ENCODE data around the gene FNDC5.

Gene FNDC5

DNA sequence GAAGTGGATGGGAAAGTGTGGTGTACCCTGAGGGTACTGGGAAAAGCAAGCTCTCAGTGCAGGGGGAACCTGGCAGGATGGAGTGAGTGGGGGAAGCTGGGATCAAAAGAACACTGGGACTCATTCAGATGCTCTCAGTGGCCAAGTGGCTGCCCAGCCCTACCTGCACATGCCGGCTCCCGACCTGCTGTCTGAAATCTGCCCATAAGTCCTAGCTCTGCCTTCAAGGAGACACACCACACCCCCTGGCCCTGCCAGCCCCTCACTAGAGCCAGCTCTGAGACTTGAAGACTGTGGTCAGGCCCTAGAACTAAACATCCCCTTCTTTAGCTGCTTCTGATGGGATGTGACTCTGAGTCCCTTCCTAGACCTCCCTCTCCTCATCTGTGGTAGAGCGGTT lies 28.2 kb upstream of the FNDC5 start:
- Histone ChIP-seq H3K4me1 (ENCODE audit: insufficient read depth, low read length) (no peaks in the 10 kb centered on the region), H3K9me3 (ENCODE audit: insufficient read depth, low read length, severe bottlenecking) (no peaks in the 10 kb centered on the region), H3K27me3 (ENCODE audit: insufficient read depth, low read length, poor library complexity) (no peaks in the 10 kb centered on the region), H3K36me3 (ENCODE audit: insufficient read depth, low read length) (no peaks in the 10 kb centered on the region), H3K79me2 (ENCODE audit: insufficient read depth, low read length) (no peaks in the 10 kb centered on the region), H3K4me2 (ENCODE audit: insufficient read depth, low read length) (no peak overlapping the region), H3K4me3 (ENCODE audit: low read depth in 1 of 2, low read length in 2 of 2) (no peak overlapping the region), H2AFZ (ENCODE audit: low read depth, low read length) (no peak overlapping the region), H4K20me1 (ENCODE audit: insufficient read depth, low read length) (no peaks in the 10 kb centered on the region), H3K27ac (ENCODE audit: low read length) (no peak overlapping the region), H3K9ac (ENCODE audit: low read depth, low read length) (no peak overlapping the region)
- ATAC-seq (ENCODE audit: insufficient read depth, low read depth): no peak
- TF ChIP-seq CTCF (IDR thresholded peaks at IDR 0.05; ENCODE audit: borderline replicate concordance, extremely low read depth, low read length, poor library complexity, severe bottlenecking) (no peak), EZH2 (IDR thresholded peaks at IDR 0.05; ENCODE audit: borderline replicate concordance, low read depth, low read length, severe bottlenecking) (no peak)
- DNase-seq: no peak

DNA sequence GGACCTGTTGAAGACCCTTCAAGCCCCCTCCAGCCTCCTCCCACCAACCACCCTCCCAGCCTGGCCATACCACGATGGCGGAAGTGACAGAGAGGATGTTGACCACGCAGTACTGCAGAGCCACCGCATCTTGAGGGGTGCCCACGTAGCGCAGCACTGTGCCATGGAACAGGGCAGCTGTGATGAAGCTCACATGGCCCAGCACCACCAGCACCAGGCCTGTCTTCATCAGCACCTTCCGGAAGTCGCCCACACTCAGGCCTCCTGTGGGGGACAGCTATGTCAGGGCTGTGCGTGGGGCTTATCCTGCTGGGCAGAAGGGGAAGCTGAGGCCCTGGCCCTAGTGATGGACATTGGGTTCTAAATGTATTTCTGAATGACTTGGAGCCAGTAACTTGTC lies 27.3 kb upstream of the FNDC5 start:
- Histone ChIP-seq H3K79me2 (ENCODE audit: insufficient read depth, low read length) (no peaks in the 10 kb centered on the region), H3K36me3 (ENCODE audit: insufficient read depth, low read length) (no peaks in the 10 kb centered on the region), H3K4me3 (ENCODE audit: low read depth in 1 of 2, low read length in 2 of 2) (no peak overlapping the region), H3K9ac (ENCODE audit: low read depth, low read length) (no peak overlapping the region), H3K4me1 (ENCODE audit: insufficient read depth, low read length) (no peaks in the 10 kb centered on the region), H4K20me1 (ENCODE audit: insufficient read depth, low read length) (no peaks in the 10 kb centered on the region), H2AFZ (ENCODE audit: low read depth, low read length) (no peak overlapping the region), H3K9me3 (ENCODE audit: insufficient read depth, low read length, severe bottlenecking) (no peaks in the 10 kb centered on the region), H3K27ac (ENCODE audit: low read length) (no peak overlapping the region), H3K27me3 (ENCODE audit: insufficient read depth, low read length, poor library complexity) (no peaks in the 10 kb centered on the region), H3K4me2 (ENCODE audit: insufficient read depth, low read length) (no peak overlapping the region)
- DNase-seq (no peak), ATAC-seq (ENCODE audit: insufficient read depth, low read depth) (no peak)
- TF ChIP-seq EZH2 (IDR thresholded peaks at IDR 0.05; ENCODE audit: borderline replicate concordance, low read depth, low read length, severe bottlenecking) (no peak), CTCF (IDR thresholded peaks at IDR 0.05; ENCODE audit: borderline replicate concordance, extremely low read depth, low read length, poor library complexity, severe bottlenecking) (no peak)

GRCh38 chr1:32897082-32898049 lies 26.7 kb upstream of the FNDC5 start:
- H2AFZ ChIP-seq (ENCODE audit: low read depth, low read length): no peak overlapping the region
- H3K4me2 ChIP-seq (ENCODE audit: insufficient read depth, low read length): no peak overlapping the region
- H3K9ac ChIP-seq (ENCODE audit: low read depth, low read length): no peak overlapping the region
- no peaks in the 10 kb centered on the region for H4K20me1 ChIP-seq (ENCODE audit: insufficient read depth, low read length)
- no peak overlapping the region for H3K4me3 ChIP-seq (ENCODE audit: low read depth in 1 of 2, low read length in 2 of 2)
- no peak for DNase-seq
- TF ChIP-seq CTCF (IDR thresholded peaks at IDR 0.05; ENCODE audit: borderline replicate concordance, extremely low read depth, low read length, poor library complexity, severe bottlenecking): no peak
- TF ChIP-seq EZH2 (IDR thresholded peaks at IDR 0.05; ENCODE audit: borderline replicate concordance, low read depth, low read length, severe bottlenecking): no peak
- H3K36me3 ChIP-seq (ENCODE audit: insufficient read depth, low read length): no peaks in the 10 kb centered on the region
- ATAC-seq (ENCODE audit: insufficient read depth, low read depth): no peak
- no peaks in the 10 kb centered on the region for H3K27me3 ChIP-seq (ENCODE audit: insufficient read depth, low read length, poor library complexity)
- H3K27ac ChIP-seq (ENCODE audit: low read length): no peak overlapping the region
- no peaks in the 10 kb centered on the region for H3K9me3 ChIP-seq (ENCODE audit: insufficient read depth, low read length, severe bottlenecking)
- H3K79me2 ChIP-seq (ENCODE audit: insufficient read depth, low read length): no peaks in the 10 kb centered on the region
- H3K4me1 ChIP-seq (ENCODE audit: insufficient read depth, low read length): no peaks in the 10 kb centered on the region

All from DND-41 (cell line).